GM18511 (cell line): ENCODE measurements around the gene PSG6.
"Not testable (repeated sequence)": the region's sequence is repeated elsewhere in the genome, so short reads cannot be mapped to it uniquely, and the experiment has no call there.

ENCODE experiments used
- ATAC-seq: cut with Tn5 transposase; IDR thresholded peaks from one replicate; pipeline ENCODE4 v1.9.1; 2021; ENCODE audit warnings: mild to moderate bottlenecking, moderate library complexity; ENCODE audit not compliant: unreplicated experiment

The PSG6 gene

GRCh38 chr19:42911731-42912130 lies 6.0 kb downstream of the PSG6 start:
- not testable (repeated sequence) for ATAC-seq

- ATAC-seq: not testable (repeated sequence)
Observed at GRCh38 chr19:42906162-42906561, 11.5 kb downstream of the PSG6 start.

GRCh38 chr19:42900561-42900960 lies 17.1 kb downstream of the PSG6 start:
- ATAC-seq: not testable (repeated sequence)

GRCh38 chr19:42899674-42900073 lies 18.0 kb downstream of the PSG6 start:
- not testable (repeated sequence) for ATAC-seq

GRCh38 chr19:42899110-42899509 lies 18.6 kb downstream of the PSG6 start:
- not testable (repeated sequence) for ATAC-seq

GRCh38 chr19:42898656-42899055 lies 19.0 kb downstream of the PSG6 start:
- ATAC-seq: not testable (repeated sequence)

- not testable (repeated sequence) for ATAC-seq
Observed at GRCh38 chr19:42897729-42898128, 20.0 kb downstream of the PSG6 start.

GRCh38 chr19:42890446-42890845 lies 27.2 kb downstream of the PSG6 start:
- not testable (repeated sequence) for ATAC-seq

- not testable (repeated sequence) for ATAC-seq
Observed at GRCh38 chr19:42887876-42888445, 29.7 kb downstream of the PSG6 start.

GRCh38 chr19:42882730-42883129 lies 35.0 kb downstream of the PSG6 start:
- ATAC-seq: not testable (repeated sequence)

- ATAC-seq: not testable (repeated sequence)
Observed at GRCh38 chr19:42882010-42882409, 35.7 kb downstream of the PSG6 start.

- not testable (repeated sequence) for ATAC-seq
Observed at GRCh38 chr19:42881279-42881678, 36.4 kb downstream of the PSG6 start.

- not testable (repeated sequence) for ATAC-seq
Observed at GRCh38 chr19:42880621-42881020, 37.1 kb downstream of the PSG6 start.

GRCh38 chr19:42879613-42880012 lies 38.1 kb downstream of the PSG6 start, which contains the start of gene PSG1:
TSS of gene PSG1 (minus strand) at chr19:42879713. CDS start at chr19:42879581, 132 bp downstream.
- ATAC-seq: no peak

GRCh38 chr19:42876596-42876995 lies 41.1 kb downstream of the PSG6 start:
- not testable (repeated sequence) for ATAC-seq

GRCh38 chr19:42875881-42876280 lies 41.8 kb downstream of the PSG6 start:
- not testable (repeated sequence) for ATAC-seq

GRCh38 chr19:42874901-42875813 lies 42.5 kb downstream of the PSG6 start:
- not testable (repeated sequence) for ATAC-seq

- not testable (repeated sequence) for ATAC-seq
Observed at GRCh38 chr19:42874136-42874535, 43.6 kb downstream of the PSG6 start.

GRCh38 chr19:42872608-42873007 lies 45.1 kb downstream of the PSG6 start:
- ATAC-seq: no peak

GRCh38 chr19:42857544-42857867 lies 60.2 kb downstream of the PSG6 start:
- no peak for ATAC-seq

- not testable (repeated sequence) for ATAC-seq
Observed at GRCh38 chr19:42856866-42857543, 60.7 kb downstream of the PSG6 start.
